Stimulated activated CD8-positive, alpha-beta memory T cell treated with anti-CD3 and anti-CD28 coated beads, Interleukin-4, amount 100 ng/mL, for 24 hours (primary cell): ENCODE data around the gene HDAC11.
A peak's percentile ranks its signal among the peaks of the same experiment; 100 is the strongest.
"Not testable (repeated sequence)": the region's sequence is repeated elsewhere in the genome, so short reads cannot be mapped to it uniquely, and the experiment has no call there.

Experiments used
- DNase-seq: peaks from one replicate; pipeline ENCODE4 v3.0.0-alpha.2; 2020; ENCODE audit warnings: low read depth

HDAC11 gene

DNA sequence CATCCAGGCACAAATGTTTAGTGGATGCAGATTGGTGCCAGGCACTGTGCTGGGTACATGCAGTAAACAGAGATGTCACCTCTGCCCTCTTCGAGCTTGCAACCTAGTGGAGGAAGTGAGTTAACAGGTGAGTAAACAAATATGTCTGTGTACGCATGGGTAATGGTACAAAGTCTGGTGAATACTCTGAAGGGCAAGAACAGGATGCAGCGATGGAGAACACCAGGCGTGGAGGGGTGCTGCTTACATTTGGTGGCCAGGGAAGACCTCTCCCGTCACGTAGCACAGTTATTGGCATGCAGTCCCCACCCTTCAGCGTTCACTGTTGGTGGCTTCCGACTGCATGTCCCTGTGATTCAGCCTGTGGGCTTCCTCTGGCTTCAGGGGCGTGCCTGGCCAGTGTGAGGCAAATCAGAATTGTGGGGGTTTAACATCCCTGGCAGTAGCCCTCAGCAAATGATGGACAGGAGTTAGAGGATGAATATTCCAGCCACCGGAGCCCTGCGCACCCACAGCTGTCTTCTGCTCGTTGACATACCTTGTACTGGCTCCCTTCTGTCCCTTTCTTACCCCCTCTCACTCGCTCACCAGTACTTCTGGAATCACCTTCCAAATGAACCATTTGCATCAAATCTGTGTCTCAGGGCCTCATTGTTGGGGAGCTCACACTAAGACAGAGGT, 9.1 kb upstream of the HDAC11 start:
- DNase-seq: no peak

DNA sequence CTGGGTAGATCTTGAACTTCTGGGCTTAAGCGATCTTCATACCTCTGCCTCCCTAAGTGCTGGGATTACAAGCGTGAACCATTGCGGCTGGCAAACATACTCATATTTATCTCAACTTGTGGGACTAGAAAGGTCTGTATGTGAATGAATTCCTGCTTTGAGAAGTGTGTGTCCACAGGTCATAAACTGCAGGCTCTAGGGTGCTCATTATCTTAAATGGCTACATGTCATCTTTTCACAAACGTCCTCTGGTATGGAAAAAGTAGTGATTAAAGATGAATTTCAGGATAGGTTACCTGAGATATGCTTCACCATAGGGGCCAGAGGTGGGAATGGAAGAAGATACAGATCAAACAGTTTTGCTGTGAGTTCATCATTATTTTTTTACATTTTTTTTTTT, 7.8 kb upstream of the HDAC11 start:
- no peak for DNase-seq

- no peak for DNase-seq
Measured at GRCh38 chr3:13473020-13473419, 7.1 kb upstream of the HDAC11 start.

DNA sequence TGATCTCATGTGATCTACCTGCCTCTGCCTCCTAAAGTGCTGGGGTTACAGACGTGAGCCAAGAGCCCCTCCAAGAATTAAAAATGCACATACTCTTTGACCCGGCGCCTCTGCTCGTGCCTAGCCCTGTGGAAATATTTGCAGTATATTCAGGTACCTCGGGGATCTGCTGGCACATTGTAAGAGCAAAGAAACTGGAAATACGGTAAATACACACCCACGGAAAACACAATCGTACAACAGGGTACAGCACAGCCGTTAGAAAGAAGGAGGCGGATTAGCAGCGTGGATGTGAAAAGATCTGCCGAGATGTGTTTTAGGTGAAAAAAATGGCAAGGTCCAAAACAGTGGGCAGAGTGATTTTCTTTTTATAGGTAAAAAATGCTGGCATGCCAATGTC, 6.1 kb upstream of the HDAC11 start:
- no peak for DNase-seq

DNA sequence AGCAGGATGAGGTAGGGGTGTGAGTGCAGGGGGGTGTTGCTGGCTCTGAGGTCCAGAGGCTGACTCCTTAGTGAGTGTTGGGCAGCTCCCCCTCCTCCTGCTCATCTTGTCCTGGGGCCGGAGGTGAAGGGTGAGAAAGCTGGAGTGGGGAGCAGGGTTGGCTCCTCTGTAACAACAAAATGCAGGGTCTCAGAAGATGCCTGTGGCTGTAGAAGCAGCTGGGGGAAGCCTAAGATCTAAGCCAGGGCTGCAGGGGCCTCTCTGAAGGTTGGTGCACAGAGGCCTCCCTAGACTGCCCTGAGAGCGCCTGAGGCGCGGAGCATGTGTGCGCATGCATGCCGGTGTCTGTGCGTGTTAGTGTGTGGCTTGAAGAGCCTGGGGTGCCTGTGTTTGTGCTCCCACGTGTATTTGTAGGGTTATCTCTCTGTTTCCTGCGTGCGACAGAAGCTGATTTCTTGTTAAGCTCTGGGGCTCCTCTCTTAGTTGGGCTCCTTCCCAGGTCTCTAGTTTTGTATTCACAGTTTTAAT, 5.3 kb upstream of the HDAC11 start:
- DNase-seq: no peak

GRCh38 chr3:13475871-13476590, 4.1 kb upstream of the HDAC11 start:
- DNase-seq: no peak

- DNase-seq: no peak
Measured at GRCh38 chr3:13477943-13478342, 2.2 kb upstream of the HDAC11 start.

- DNase-seq: peak; percentile 12
Measured at GRCh38 chr3:13479332-13479581, 849 bp upstream of the HDAC11 start.

DNA sequence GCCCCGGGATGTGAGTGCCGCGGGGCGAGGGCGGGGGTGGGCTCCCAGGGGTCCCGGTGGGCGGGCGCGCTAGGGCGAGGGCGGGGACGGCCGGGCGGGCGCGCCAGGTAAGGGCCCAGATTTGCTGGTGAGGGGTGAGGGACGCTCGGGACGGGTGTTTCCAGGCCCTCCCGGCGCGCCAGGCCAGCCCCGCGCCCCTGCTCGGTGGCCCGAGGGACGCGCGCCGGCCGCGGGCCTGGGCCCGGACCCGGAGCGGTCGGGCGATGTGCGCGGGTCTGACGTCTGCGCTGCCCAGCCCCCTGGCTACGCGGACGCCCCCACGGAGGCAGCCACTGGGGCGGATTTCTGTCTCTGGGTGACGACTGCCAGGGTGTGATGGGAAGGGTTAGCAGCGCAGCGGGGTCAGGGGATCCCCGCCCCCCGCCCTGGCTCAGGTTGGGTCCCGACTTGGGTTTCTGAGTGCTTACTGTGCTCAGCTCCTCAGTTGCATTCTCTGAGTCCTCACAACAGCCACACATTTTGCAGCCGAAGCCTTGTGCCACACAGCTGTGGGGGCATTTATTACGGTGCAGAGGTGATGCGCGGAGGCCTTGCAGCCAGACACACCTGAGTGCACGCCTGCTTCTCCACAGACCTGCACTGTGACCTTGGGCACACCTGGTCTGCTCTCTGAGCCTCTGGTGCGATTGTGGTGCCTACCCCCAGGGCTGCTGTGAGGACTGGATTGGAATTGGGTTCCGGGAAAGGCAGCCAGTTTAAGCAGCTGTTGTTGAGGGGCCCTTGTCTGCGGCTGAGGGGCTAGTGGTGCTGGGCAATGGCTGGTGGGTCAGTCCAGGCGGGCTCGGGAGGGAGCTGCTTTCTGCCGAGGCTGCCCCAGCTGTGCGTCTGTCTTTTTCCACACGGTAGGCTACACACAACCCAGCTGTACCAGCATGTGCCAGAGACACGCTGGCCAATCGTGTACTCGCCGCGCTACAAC, 523 bp downstream of the HDAC11 start:
- peak; percentile 11 for DNase-seq

GRCh38 chr3:13482106-13482690, 2.1 kb downstream of the HDAC11 start:
- no peak for DNase-seq

- DNase-seq: no peak
Measured at GRCh38 chr3:13483286-13483685, 3.2 kb downstream of the HDAC11 start.

- DNase-seq: no peak
Measured at GRCh38 chr3:13483988-13484695, 4.0 kb downstream of the HDAC11 start.

GRCh38 chr3:13484851-13485590, 4.9 kb downstream of the HDAC11 start:
- no peak for DNase-seq

GRCh38 chr3:13485630-13486562, 5.8 kb downstream of the HDAC11 start:
- not testable (repeated sequence) for DNase-seq

DNA sequence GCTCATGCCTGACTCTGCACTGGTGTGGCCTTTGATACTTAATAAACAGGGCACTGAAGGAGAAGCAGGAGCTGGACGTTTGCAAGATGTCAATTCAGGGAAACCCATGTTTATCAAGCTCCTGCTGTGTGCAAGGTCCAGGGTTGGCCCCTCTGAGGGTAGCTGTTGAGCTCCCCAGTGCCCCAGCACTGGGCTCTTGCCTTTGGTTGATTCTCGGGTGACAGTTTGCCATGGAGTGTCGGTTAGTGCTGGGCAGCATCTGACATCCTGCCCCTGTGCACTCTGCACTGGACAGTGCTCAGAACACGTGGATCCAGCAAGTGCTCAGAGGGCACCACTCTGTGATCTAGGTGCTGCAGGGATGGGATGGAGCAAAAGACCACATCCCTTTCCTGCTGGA, 7.3 kb downstream of the HDAC11 start:
- DNase-seq: no peak

GRCh38 chr3:13491206-13491974, 11.3 kb downstream of the HDAC11 start:
- DNase-seq: no peak

DNA sequence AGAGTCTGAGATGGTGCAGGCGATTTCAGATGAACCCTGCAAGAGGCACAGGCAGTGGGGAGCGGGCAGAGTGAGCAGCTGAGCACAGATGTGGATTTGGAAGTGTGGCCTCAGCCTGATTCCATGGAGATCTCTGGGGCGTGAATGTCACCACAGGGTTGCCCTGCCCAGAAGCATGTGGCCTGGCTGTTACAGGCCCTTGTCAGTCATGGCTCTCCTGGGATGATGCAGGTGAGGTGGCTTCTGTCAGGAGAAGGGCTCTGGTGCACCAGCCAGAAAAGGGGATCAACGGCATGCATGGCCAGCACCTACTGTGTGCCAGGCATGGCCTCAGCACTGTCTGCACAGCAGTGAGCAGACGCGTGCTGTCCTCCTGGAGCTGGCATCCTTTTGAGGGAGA, 11.9 kb downstream of the HDAC11 start:
- DNase-seq: no peak

DNA sequence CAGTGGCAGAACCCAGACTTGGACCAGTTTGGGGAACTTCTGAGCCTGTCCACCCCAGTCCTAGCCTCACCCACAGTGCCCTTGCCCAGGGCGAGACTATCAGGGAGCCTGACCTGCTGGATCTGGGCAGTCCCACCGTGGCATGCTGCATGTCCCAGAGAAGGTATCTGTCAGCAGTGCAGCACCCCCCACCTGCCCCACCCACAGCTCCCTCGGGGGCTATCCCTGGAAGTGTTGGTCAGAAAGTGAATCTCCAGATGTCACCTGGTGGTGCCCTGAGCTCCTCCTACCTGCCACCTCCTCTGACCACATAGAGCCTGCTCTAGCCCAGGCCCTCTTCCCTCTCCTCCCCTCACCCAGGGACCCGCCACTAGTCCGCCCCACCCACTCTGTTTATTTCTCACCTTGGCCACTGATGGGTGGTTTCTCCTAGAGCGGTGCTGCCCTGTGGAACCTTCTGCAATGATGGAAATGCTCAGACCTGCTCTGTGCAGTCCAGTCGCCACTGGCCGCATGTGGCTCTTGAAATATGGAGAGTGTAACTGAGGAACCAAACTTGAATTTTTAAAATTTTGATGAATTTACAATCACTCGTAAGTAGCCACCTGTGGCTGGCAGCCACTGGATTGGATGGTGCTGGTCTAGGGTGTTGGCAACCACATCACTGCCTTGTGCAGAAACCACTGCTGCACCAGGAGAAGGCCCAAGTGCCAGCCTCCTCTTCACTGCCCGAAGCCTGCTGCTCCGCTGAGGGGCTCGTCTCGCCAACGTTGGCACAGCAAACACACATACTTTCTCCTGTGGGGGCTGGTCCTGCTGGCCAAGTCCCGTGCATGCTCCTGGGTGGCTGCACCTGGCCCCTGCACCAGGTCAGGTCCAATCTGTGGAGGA, 13.1 kb downstream of the HDAC11 start:
- DNase-seq: no peak
